ENCODE results near the gene KIAA0753.
"Not testable (repeated sequence)": the region's sequence is repeated elsewhere in the genome, so short reads cannot be mapped to it uniquely, and the experiment has no call there.

The KIAA0753 gene

GRCh38 chr17:6661464-6661848 is 20.9 kb upstream of the KIAA0753 start:
- H3K4me3 ChIP-seq (ENCODE audit: low read length) = no peak overlapping the region
- H3K4me1 ChIP-seq (ENCODE audit: low read length) = peaks cover 5% of the 10 kb centered on the region
- H4K20me1 ChIP-seq (ENCODE audit: insufficient read depth, low read length) = no peaks in the 10 kb centered on the region
- no peaks in the 10 kb centered on the region for H3K36me3 ChIP-seq (replicated peaks; ENCODE audit: insufficient read depth, low read length)
- H2AFZ ChIP-seq (ENCODE audit: low read length) = no peak overlapping the region
- no peaks in the 10 kb centered on the region for H3K27me3 ChIP-seq (replicated peaks; ENCODE audit: insufficient read depth, low read length)
- TF ChIP-seq EZH2phosphoT487 (IDR thresholded peaks at IDR 0.05; ENCODE audit: low read length) (no peak), EZH2 (optimal IDR thresholded peaks at IDR 0.05; ENCODE audit: low read depth, low read length) (no peak), CTCF (IDR thresholded peaks at IDR 0.05; ENCODE audit: low read length) (no peak)
- no peak for DNase-seq
- peak overlapping the region; percentile 43; the same call in 1 of the 2 replicates for H3K4me2 ChIP-seq (ENCODE audit: low read depth, low read length)
- no peaks in the 10 kb centered on the region for H3K79me2 ChIP-seq (ENCODE audit: low read length)
- no peaks in the 10 kb centered on the region for H3F3A ChIP-seq (ENCODE audit: insufficient read depth, low read length)
- H3K9me2 ChIP-seq (replicated peaks; ENCODE audit: insufficient read depth, low read length) = no peaks in the 10 kb centered on the region
- no peak overlapping the region for H3K9ac ChIP-seq (ENCODE audit: low read length)
- H3K27ac ChIP-seq (ENCODE audit: low read length) = no peak overlapping the region
- H3K9me3 ChIP-seq (replicated peaks; ENCODE audit: insufficient read depth, low read length) = no peaks in the 10 kb centered on the region

- Histone ChIP-seq H3K9ac (ENCODE audit: low read length) (no peak overlapping the region), H3K27ac (ENCODE audit: low read length) (no peak overlapping the region), H3K79me2 (ENCODE audit: low read length) (no peaks in the 10 kb centered on the region), H3K9me2 (replicated peaks; ENCODE audit: insufficient read depth, low read length) (no peaks in the 10 kb centered on the region), H3K4me1 (ENCODE audit: low read length) (peaks cover 5% of the 10 kb centered on the region), H3K27me3 (replicated peaks; ENCODE audit: insufficient read depth, low read length) (no peaks in the 10 kb centered on the region), H3K4me3 (ENCODE audit: low read length) (no peak overlapping the region), H3K9me3 (replicated peaks; ENCODE audit: insufficient read depth, low read length) (no peaks in the 10 kb centered on the region), H3K36me3 (replicated peaks; ENCODE audit: insufficient read depth, low read length) (no peaks in the 10 kb centered on the region), H3F3A (ENCODE audit: insufficient read depth, low read length) (no peaks in the 10 kb centered on the region), H2AFZ (ENCODE audit: low read length) (no peak overlapping the region), H4K20me1 (ENCODE audit: insufficient read depth, low read length) (no peaks in the 10 kb centered on the region), H3K4me2 (ENCODE audit: low read depth, low read length) (peak overlapping the region; percentile 43; the same call in 1 of the 2 replicates)
- DNase-seq = no peak
- TF ChIP-seq EZH2phosphoT487 (IDR thresholded peaks at IDR 0.05; ENCODE audit: low read length) = no peak
- no peak for TF ChIP-seq CTCF (IDR thresholded peaks at IDR 0.05; ENCODE audit: low read length)
- no peak for TF ChIP-seq EZH2 (optimal IDR thresholded peaks at IDR 0.05; ENCODE audit: low read depth, low read length)
These were observed 20.4 kb upstream of the KIAA0753 start for GRCh38 chr17:6660805-6661463.

- Histone ChIP-seq H3K9me3 (replicated peaks; ENCODE audit: insufficient read depth, low read length) (no peaks in the 10 kb centered on the region), H4K20me1 (ENCODE audit: insufficient read depth, low read length) (no peaks in the 10 kb centered on the region), H3K36me3 (replicated peaks; ENCODE audit: insufficient read depth, low read length) (no peaks in the 10 kb centered on the region), H3K27ac (ENCODE audit: low read length) (no peak overlapping the region), H3K27me3 (replicated peaks; ENCODE audit: insufficient read depth, low read length) (peaks cover 5% of the 10 kb centered on the region), H3F3A (ENCODE audit: insufficient read depth, low read length) (no peaks in the 10 kb centered on the region), H3K4me1 (ENCODE audit: low read length) (peaks cover 5% of the 10 kb centered on the region), H3K4me3 (ENCODE audit: low read length) (no peak overlapping the region), H3K9me2 (replicated peaks; ENCODE audit: insufficient read depth, low read length) (no peaks in the 10 kb centered on the region), H3K4me2 (ENCODE audit: low read depth, low read length) (peak overlapping the region; percentile 43; the same call in 1 of the 2 replicates), H3K9ac (ENCODE audit: low read length) (no peak overlapping the region), H3K79me2 (ENCODE audit: low read length) (no peaks in the 10 kb centered on the region), H2AFZ (ENCODE audit: low read length) (no peak overlapping the region)
- no peak for DNase-seq
- TF ChIP-seq EZH2phosphoT487 (IDR thresholded peaks at IDR 0.05; ENCODE audit: low read length) (no peak), EZH2 (optimal IDR thresholded peaks at IDR 0.05; ENCODE audit: low read depth, low read length) (no peak)
These were observed 19.6 kb upstream of the KIAA0753 start for GRCh38 chr17:6660101-6660500.

- not testable (repeated sequence) for H3K36me3 ChIP-seq (replicated peaks; ENCODE audit: insufficient read depth, low read length); H3F3A ChIP-seq (ENCODE audit: insufficient read depth, low read length); H3K27me3 ChIP-seq (replicated peaks; ENCODE audit: insufficient read depth, low read length); H3K9ac ChIP-seq (ENCODE audit: low read length); H2AFZ ChIP-seq (ENCODE audit: low read length); H3K4me3 ChIP-seq (ENCODE audit: low read length); DNase-seq; H3K4me1 ChIP-seq (ENCODE audit: low read length); H3K27ac ChIP-seq (ENCODE audit: low read length); H3K4me2 ChIP-seq (ENCODE audit: low read depth, low read length); H3K79me2 ChIP-seq (ENCODE audit: low read length); H3K9me2 ChIP-seq (replicated peaks; ENCODE audit: insufficient read depth, low read length); H4K20me1 ChIP-seq (ENCODE audit: insufficient read depth, low read length); H3K9me3 ChIP-seq (replicated peaks; ENCODE audit: insufficient read depth, low read length)
These were observed 17.9 kb upstream of the KIAA0753 start for GRCh38 chr17:6658411-6658810.

Measured in MM.1S (cell line).